Heart left ventricle (tissue), 13 donors: ENCODE measurements around the gene PCBP4.

Experiments
- POLR2A ChIP-seq, 2 donors: fragments of 450-650 bp; IDR thresholded peaks; one replicate each; pipeline ENCODE4 v1.6.1; 2017; ENCODE audit warnings: antibody characterized with exemption in 2 of 2, mild to moderate bottlenecking in 2 of 2, moderate library complexity in 2 of 2
- TF ChIP-seq, protein P1 (sequence below), 12 donors: fragments of 200-600 bp; sonication (generic) in 4 of 12; IDR thresholded peaks; one replicate each; pipeline versions ENCODE4 v1.5.0 to v1.8.0; 2018 to 2022; ENCODE audit warnings: antibody characterized with exemption in 12 of 12, mild to moderate bottlenecking in 5 of 12
- donor health status: ischemic (EF 13 %, LVEDD 7.1; RV severe dilation, severe dysfunction).
- donor health status: DM: no; HTN: yes; CAD: no.
- donor health status: DM: no; HTN: no; CAD: no.
- donor health status: ischemic (EF 25% LVEDD 6.9; RV normal size, moderate dysfunction).
- donor health status: ischemic (EF 25% LVEDD 5.7; RV mildly dilated, moderate dysfunction).
- donor health status: ischemic (EF 35%, LVEDD 5.7; RV mildly dilated, moderate dysfunction).
- donor health status: nonischemic (EF 11% LVEDD 7.7; RV severe dilation, severe dysfunction).
- donor health status: DM: yes; HTN: yes; CAD: no.
- donor health status: PGD.
- donor health status: ischemic (EF 29% LVEDD 5.4; RV normal size, mild dysfunction).
- donor health status: nonischemic (EF 23%, LVEDD 6.1; RV moderate dilation, normal function).

DNA sequence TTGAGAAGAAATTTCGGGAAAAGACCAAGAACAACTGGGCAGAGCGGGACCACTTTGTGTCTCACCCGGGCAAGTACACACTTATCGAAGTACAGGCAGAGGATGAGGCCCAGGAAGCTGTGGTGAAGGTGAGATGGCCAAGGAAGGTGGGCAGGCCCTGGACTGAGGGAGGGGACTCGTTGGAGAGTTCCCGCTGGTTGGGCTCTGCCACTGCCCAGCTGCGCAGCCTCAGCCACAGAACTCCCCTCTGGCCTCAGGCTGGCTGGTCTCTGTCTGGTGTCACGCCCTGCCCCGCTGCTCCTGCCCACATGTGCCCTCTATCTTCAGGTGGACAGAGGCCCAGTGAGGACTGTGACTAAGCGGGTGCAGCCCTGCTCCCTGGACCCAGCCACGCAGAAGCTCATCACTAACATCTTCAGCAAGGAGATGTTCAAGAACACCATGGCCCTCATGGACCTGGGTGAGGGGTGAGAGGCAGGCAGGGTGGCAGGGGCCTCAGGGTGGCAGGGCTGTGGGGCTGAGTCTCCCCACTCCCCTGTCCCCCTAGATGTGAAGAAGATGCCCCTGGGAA lies 22.7 kb downstream of the PCBP4 start:
- TF ChIP-seq, protein P1, sequence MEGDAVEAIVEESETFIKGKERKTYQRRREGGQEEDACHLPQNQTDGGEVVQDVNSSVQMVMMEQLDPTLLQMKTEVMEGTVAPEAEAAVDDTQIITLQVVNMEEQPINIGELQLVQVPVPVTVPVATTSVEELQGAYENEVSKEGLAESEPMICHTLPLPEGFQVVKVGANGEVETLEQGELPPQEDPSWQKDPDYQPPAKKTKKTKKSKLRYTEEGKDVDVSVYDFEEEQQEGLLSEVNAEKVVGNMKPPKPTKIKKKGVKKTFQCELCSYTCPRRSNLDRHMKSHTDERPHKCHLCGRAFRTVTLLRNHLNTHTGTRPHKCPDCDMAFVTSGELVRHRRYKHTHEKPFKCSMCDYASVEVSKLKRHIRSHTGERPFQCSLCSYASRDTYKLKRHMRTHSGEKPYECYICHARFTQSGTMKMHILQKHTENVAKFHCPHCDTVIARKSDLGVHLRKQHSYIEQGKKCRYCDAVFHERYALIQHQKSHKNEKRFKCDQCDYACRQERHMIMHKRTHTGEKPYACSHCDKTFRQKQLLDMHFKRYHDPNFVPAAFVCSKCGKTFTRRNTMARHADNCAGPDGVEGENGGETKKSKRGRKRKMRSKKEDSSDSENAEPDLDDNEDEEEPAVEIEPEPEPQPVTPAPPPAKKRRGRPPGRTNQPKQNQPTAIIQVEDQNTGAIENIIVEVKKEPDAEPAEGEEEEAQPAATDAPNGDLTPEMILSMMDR (IDR thresholded peaks at IDR 0.05): no peak
- no peak for TF ChIP-seq POLR2A (IDR thresholded peaks at IDR 0.05)
